Activated naive CD4-positive, alpha-beta T cell treated with anti-CD3 and anti-CD28 coated beads for 36 hours (primary cell): ENCODE results near the gene CHD6. TPM values are rescaled to one million over a fixed set of nuclear protein-coding genes. Genes with fewer than 3 reads are reported as not detected.

ENCODE experiments used
- CTCF ChIA-PET: fragments of 350-600 bp; sonication (Branson Sonifier 250); formaldehyde crosslinking; loops from one replicate; lab custom pipeline; 2021; ENCODE audit warnings: antibody characterized with exemption; lab: Charles Lee
- DNase-seq: peaks from one replicate; pipeline ENCODE4 v3.0.0-alpha.2; 2020
- H3K27ac Mint-ChIP-seq: one replicate; pipeline ENCODE4 v1.8.0; 2021; ENCODE audit warnings: mild to moderate bottlenecking, mixed read lengths
- H3K27me3 Mint-ChIP-seq: one replicate; pipeline ENCODE4 v1.8.0; 2021; ENCODE audit warnings: low read depth, mixed read lengths
- H3K36me3 Mint-ChIP-seq: one replicate; pipeline ENCODE4 v1.8.0; 2021; ENCODE audit warnings: low read depth, mixed read lengths
- H3K4me1 Mint-ChIP-seq: one replicate; pipeline ENCODE4 v1.8.0; 2021; ENCODE audit warnings: low read depth, mixed read lengths
- H3K4me3 Mint-ChIP-seq: one replicate; pipeline ENCODE4 v1.8.0; 2021; ENCODE audit warnings: mild to moderate bottlenecking, moderate library complexity, mixed read lengths
- H3K9me3 Mint-ChIP-seq: one replicate; pipeline ENCODE4 v1.8.0; 2021; ENCODE audit warnings: mixed read lengths
- intact Hi-C: fragments of 100-400 bp; cut with micrococcal nuclease; formaldehyde crosslinking; loops from one replicate; pipeline ENCODE4 v1.15.1; 2023
- total RNA-seq, 2 experiments: library from RNA; stranded (reverse); gene quantifications; one replicate each; pipeline ENCODE4 v1.2.3, GENCODE V29; 2021

CHD6 gene
- total RNA-seq, 2 experiments from 2014 or later = 30.1 to 31.8 TPM

- DNase-seq = no peak
- CTCF ChIA-PET = interaction anchor here (0.7 kb wide), 1 partner anchor 1556 kb away, joined by 4 read pairs; no protein-coding TSS in a partner anchor
- intact Hi-C loops = no loop called here
- Mint-ChIP-seq H3K4me3 (no peak overlapping the region), H3K36me3 (peaks cover 42% of the 10 kb centered on the region), H3K4me1 (peaks cover 6% of the 10 kb centered on the region), H3K9me3 (peaks cover 2% of the 10 kb centered on the region), H3K27me3 (no peaks in the 10 kb centered on the region), H3K27ac (no peak overlapping the region)
Measured at GRCh38 chr20:41467220-41467619, 151.0 kb downstream of the CHD6 start.

GRCh38 chr20:41463567-41463966 is 154.6 kb downstream of the CHD6 start:
- H3K4me1 Mint-ChIP-seq = peaks cover 14% of the 10 kb centered on the region
- intact Hi-C loops = no loop called here
- H3K4me3 Mint-ChIP-seq = no peak overlapping the region
- H3K27me3 Mint-ChIP-seq = no peaks in the 10 kb centered on the region
- DNase-seq = no peak
- peaks cover 2% of the 10 kb centered on the region for H3K9me3 Mint-ChIP-seq
- H3K27ac Mint-ChIP-seq = no peak overlapping the region
- H3K36me3 Mint-ChIP-seq = peaks cover 48% of the 10 kb centered on the region
- CTCF ChIA-PET = no interaction called here

DNA sequence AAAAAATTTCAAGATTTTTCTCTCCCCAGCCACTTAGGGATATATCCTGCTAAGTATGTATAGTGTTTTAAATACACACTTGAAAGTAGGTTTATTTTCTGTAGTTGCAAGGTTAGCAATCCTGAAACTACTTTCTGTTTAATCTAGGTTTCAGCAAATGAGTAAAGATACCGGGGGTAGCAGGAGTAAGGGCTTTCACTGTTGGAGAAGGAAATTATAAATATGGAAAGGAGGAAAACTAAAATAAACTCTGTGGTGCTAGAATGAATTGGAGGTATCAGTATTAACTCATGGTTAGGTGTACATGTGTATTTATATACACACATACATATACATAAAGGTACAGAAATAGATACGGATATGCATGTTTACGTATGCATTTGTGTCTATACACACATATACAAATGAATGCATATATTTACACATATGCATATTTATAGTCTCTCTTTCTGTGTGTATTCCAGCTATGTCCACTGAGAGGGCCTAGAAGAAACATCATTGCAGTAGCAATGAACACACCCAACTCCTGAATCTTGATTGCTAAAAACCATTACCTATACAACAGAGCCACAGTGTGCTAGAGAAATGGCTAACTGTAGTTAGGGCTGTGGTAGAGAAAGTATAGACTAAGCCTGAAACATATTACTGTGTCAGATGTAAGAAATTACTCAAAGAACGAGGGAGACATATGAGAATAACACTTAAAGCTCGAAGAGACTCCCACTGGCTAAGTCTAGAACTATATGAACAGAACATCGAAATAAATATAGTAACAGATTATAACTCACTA is 155.6 kb downstream of the CHD6 start:
- DNase-seq = no peak
- Mint-ChIP-seq H3K27ac (no peak overlapping the region), H3K27me3 (no peaks in the 10 kb centered on the region), H3K4me1 (peaks cover 14% of the 10 kb centered on the region), H3K4me3 (no peak overlapping the region), H3K9me3 (peaks cover 2% of the 10 kb centered on the region), H3K36me3 (peaks cover 45% of the 10 kb centered on the region)
- CTCF ChIA-PET = no interaction called here
- intact Hi-C loops = loop anchor here (1.0 kb wide), 1 partner anchor 26 kb away; no protein-coding TSS in a partner anchor

- Mint-ChIP-seq H3K36me3 (peaks cover 31% of the 10 kb centered on the region), H3K27ac (no peak overlapping the region), H3K9me3 (no peaks in the 10 kb centered on the region), H3K4me1 (peaks cover 14% of the 10 kb centered on the region), H3K4me3 (no peak overlapping the region), H3K27me3 (no peaks in the 10 kb centered on the region)
- DNase-seq = no peak
- intact Hi-C loops = no loop called here
- CTCF ChIA-PET = no interaction called here
Measured at GRCh38 chr20:41458761-41459160, 159.4 kb downstream of the CHD6 start.

GRCh38 chr20:41457173-41457857 is 160.9 kb downstream of the CHD6 start:
- H3K27ac Mint-ChIP-seq = no peak overlapping the region
- peaks cover 10% of the 10 kb centered on the region for H3K4me1 Mint-ChIP-seq
- CTCF ChIA-PET = no interaction called here
- no peak for DNase-seq
- no peaks in the 10 kb centered on the region for H3K9me3 Mint-ChIP-seq
- H3K27me3 Mint-ChIP-seq = no peaks in the 10 kb centered on the region
- intact Hi-C loops = no loop called here
- no peak overlapping the region for H3K4me3 Mint-ChIP-seq
- H3K36me3 Mint-ChIP-seq = peaks cover 33% of the 10 kb centered on the region

DNA sequence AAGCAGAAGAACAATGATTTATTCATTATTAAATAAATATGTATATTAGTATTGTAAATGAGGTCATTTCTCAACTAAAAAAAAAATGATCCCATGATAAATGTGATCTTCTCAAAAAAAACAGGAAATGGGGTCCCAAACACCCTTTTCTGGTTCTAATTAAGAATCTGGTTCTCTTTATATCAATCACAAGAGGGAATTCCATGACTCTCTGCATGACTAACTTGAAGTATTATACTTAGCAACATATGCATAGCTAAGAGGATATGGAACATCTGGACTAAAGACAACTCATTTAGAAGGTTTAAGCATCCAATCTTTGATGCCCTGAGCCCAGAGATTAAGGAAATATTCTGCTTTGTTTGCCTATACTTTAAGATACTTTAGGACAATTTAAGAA is 161.8 kb downstream of the CHD6 start:
- DNase-seq = no peak
- Mint-ChIP-seq H3K27ac (no peak overlapping the region), H3K27me3 (no peaks in the 10 kb centered on the region), H3K36me3 (peaks cover 31% of the 10 kb centered on the region), H3K4me3 (no peak overlapping the region), H3K9me3 (no peaks in the 10 kb centered on the region), H3K4me1 (peaks cover under 1% of the 10 kb centered on the region)
- intact Hi-C loops = no loop called here
- CTCF ChIA-PET = no interaction called here

DNA sequence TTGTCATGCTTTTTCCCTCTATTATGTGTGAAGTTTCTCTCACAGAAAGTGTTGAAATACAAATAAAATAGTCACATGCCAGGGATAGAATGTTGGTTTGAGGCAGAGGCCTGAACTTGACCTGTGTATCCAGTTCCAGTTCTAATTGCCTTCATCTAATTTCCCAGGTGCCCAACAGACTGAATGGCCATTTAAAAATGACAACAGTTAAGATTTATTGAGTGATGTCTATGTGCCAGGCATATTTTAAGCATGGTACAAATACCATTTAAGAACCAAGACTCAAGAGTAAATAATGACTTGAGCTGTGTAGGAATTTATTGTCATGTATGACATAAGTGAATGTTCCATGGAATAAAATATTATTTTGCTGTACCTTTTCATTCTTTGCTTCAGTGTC is 163.9 kb downstream of the CHD6 start:
- no peak overlapping the region for H3K4me3 Mint-ChIP-seq
- H3K9me3 Mint-ChIP-seq = no peaks in the 10 kb centered on the region
- intact Hi-C loops = no loop called here
- CTCF ChIA-PET = no interaction called here
- H3K4me1 Mint-ChIP-seq = no peaks in the 10 kb centered on the region
- no peak for DNase-seq
- peaks cover 28% of the 10 kb centered on the region for H3K36me3 Mint-ChIP-seq
- H3K27me3 Mint-ChIP-seq = no peaks in the 10 kb centered on the region
- H3K27ac Mint-ChIP-seq = no peak overlapping the region

- intact Hi-C loops = no loop called here
- no peak overlapping the region for H3K27ac Mint-ChIP-seq
- peaks cover 25% of the 10 kb centered on the region for H3K36me3 Mint-ChIP-seq
- H3K4me1 Mint-ChIP-seq = no peaks in the 10 kb centered on the region
- H3K27me3 Mint-ChIP-seq = no peaks in the 10 kb centered on the region
- no peak overlapping the region for H3K4me3 Mint-ChIP-seq
- CTCF ChIA-PET = interaction anchor here (0.6 kb wide), 1 partner anchor 239 kb away, joined by 3 read pairs; no protein-coding TSS in a partner anchor
- no peaks in the 10 kb centered on the region for H3K9me3 Mint-ChIP-seq
- no peak for DNase-seq
Measured at GRCh38 chr20:41453010-41453950, 164.9 kb downstream of the CHD6 start.

GRCh38 chr20:41452226-41452625 is 166.0 kb downstream of the CHD6 start:
- CTCF ChIA-PET = no interaction called here

GRCh38 chr20:41447006-41447405 is 171.2 kb downstream of the CHD6 start:
- Mint-ChIP-seq H3K4me3 (no peak overlapping the region), H3K36me3 (peaks cover 13% of the 10 kb centered on the region), H3K9me3 (no peaks in the 10 kb centered on the region), H3K27ac (no peak overlapping the region), H3K27me3 (no peaks in the 10 kb centered on the region), H3K4me1 (peaks cover 8% of the 10 kb centered on the region)
- intact Hi-C loops = no loop called here
- CTCF ChIA-PET = interaction anchor here (1.0 kb wide), 1 partner anchor 36 kb away, joined by 3 read pairs; no protein-coding TSS in a partner anchor
- DNase-seq = no peak

More at GRCh38 chr20:41452226-41452625, 166.0 kb downstream of the CHD6 start:
- H3K36me3 Mint-ChIP-seq = peaks cover 24% of the 10 kb centered on the region
- H3K27ac Mint-ChIP-seq = no peak overlapping the region
- no peaks in the 10 kb centered on the region for H3K4me1 Mint-ChIP-seq
- H3K27me3 Mint-ChIP-seq = no peaks in the 10 kb centered on the region
- H3K4me3 Mint-ChIP-seq = no peak overlapping the region
- intact Hi-C loops = no loop called here
- DNase-seq = no peak
- no peaks in the 10 kb centered on the region for H3K9me3 Mint-ChIP-seq

- intact Hi-C loops = no loop called here
- no peak for DNase-seq
- CTCF ChIA-PET = interaction anchor here (1.0 kb wide), 1 partner anchor 35 kb away, joined by 3 read pairs; no protein-coding TSS in a partner anchor
- Mint-ChIP-seq H3K9me3 (no peaks in the 10 kb centered on the region), H3K36me3 (peaks cover 13% of the 10 kb centered on the region), H3K27me3 (no peaks in the 10 kb centered on the region), H3K4me3 (no peak overlapping the region), H3K27ac (no peak overlapping the region), H3K4me1 (peaks cover 8% of the 10 kb centered on the region)
Measured at GRCh38 chr20:41446456-41446855, 171.7 kb downstream of the CHD6 start.

DNA sequence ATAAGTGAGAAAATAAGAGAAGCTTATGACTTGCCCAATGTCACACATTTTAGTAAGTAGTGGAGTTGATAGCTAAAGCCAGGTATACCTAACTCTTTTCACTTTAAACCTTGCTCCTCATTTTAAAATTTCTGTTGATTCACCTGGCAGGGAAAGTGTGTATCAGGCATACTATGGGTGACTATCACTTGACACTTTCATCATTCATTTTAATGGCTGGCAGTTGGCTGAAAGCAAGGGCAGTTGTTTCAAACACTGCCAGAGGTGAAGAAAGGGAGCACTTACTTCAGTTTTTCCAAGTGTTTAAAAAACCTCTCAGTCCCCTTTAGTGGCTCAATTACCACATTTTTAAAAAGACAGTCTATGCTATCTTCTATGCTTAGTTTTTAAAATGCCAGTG is 173.4 kb downstream of the CHD6 start:
- Mint-ChIP-seq H3K4me3 (no peak overlapping the region), H3K27ac (no peak overlapping the region), H3K27me3 (no peaks in the 10 kb centered on the region), H3K4me1 (peaks cover 11% of the 10 kb centered on the region), H3K36me3 (peaks cover 9% of the 10 kb centered on the region), H3K9me3 (no peaks in the 10 kb centered on the region)
- intact Hi-C loops = no loop called here
- DNase-seq = no peak
- CTCF ChIA-PET = no interaction called here
